ENCODE results near the gene NOS2. TPM values are rescaled to one million over a fixed set of nuclear protein-coding genes. Genes with fewer than 3 reads are reported as not detected.

NOS2 gene
- total RNA-seq, 1 experiment from 2014 or later: 0.35 TPM

- no peak overlapping the region for H4K91ac ChIP-seq (ENCODE audit: insufficient read length, low read depth, low read length)
- Mint-ChIP-seq H3K27me3 (ENCODE audit: low read depth) (no peaks in the 10 kb centered on the region; the same call in 1 of the 2 replicates), H3K4me3 (no peak overlapping the region), H3K4me1 (peaks cover 0 to 11% of the 10 kb centered on the region in 2 experiments; a peak in 2 of 4 replicates), H3K36me3 (ENCODE audit: insufficient read depth in 1 of 3, low read depth in 3 of 3) (peaks cover 0 to 5% (median 0%) of the 10 kb centered on the region in 3 experiments; a peak in 2 of 7 replicates), H3K27ac (0 out of 7 replicates have a peak overlapping the region, but pooled peaks of 1 of the 3 experiments have one; percentile 6), H3K9me3 (peaks cover 0 to 2% of the 10 kb centered on the region in 2 experiments; a peak in 1 of 5 replicates)
- TF ChIP-seq, protein P1, sequence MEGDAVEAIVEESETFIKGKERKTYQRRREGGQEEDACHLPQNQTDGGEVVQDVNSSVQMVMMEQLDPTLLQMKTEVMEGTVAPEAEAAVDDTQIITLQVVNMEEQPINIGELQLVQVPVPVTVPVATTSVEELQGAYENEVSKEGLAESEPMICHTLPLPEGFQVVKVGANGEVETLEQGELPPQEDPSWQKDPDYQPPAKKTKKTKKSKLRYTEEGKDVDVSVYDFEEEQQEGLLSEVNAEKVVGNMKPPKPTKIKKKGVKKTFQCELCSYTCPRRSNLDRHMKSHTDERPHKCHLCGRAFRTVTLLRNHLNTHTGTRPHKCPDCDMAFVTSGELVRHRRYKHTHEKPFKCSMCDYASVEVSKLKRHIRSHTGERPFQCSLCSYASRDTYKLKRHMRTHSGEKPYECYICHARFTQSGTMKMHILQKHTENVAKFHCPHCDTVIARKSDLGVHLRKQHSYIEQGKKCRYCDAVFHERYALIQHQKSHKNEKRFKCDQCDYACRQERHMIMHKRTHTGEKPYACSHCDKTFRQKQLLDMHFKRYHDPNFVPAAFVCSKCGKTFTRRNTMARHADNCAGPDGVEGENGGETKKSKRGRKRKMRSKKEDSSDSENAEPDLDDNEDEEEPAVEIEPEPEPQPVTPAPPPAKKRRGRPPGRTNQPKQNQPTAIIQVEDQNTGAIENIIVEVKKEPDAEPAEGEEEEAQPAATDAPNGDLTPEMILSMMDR (conservative IDR thresholded peaks at IDR 0.05): no peak
- WGBS (ENCODE audit: extremely low coverage, insufficient read length, low lambda C conversion rate): no CpG with 5 or more reads among the region's 19 CpGs
- no peak overlapping the region for H4K8ac ChIP-seq (replicated peaks; ENCODE audit: insufficient read length, low read depth, low read length)
- no peak overlapping the region for H2BK15ac ChIP-seq (ENCODE audit: low read depth, low read length)
- H3K79me2 ChIP-seq (ENCODE audit: insufficient read depth, low read length): no peaks in the 10 kb centered on the region
- peak; percentile 23 for DNase-seq
- H3K4me1 ChIP-seq (ENCODE audit: insufficient read depth, low read length): no peaks in the 10 kb centered on the region
- no peak overlapping the region for H3K14ac ChIP-seq (ENCODE audit: insufficient read depth, low read length)
- no peak overlapping the region for H3K4ac ChIP-seq (ENCODE audit: low read depth, low read length)
- no peak overlapping the region for H3K4me2 ChIP-seq (ENCODE audit: insufficient read depth, insufficient read length, low read length)
- no peak overlapping the region for H3K23ac ChIP-seq (ENCODE audit: insufficient read length, low read depth, low read length)
- no peak overlapping the region for H2BK20ac ChIP-seq (ENCODE audit: low read depth, low read length, poor library complexity, severe bottlenecking)
- no peak overlapping the region for H2AK5ac ChIP-seq (ENCODE audit: insufficient read length, low read length)
- H4K5ac ChIP-seq (ENCODE audit: insufficient read length, low read depth, low read length): no peak overlapping the region
- H3K27me3 ChIP-seq (ENCODE audit: insufficient read depth, low read length): no peaks in the 10 kb centered on the region
- H2AFZ ChIP-seq (ENCODE audit: low read length): no peak overlapping the region
- no peak overlapping the region for H3K18ac ChIP-seq (ENCODE audit: insufficient read length, low read depth, low read length)
- H3K9ac ChIP-seq (ENCODE audit: extremely low read depth, insufficient read length, low read length): no peak overlapping the region
- no peaks in the 10 kb centered on the region for H3K9me3 ChIP-seq (ENCODE audit: control insufficient read depth, low read depth, low read length)
- H3K79me1 ChIP-seq (ENCODE audit: insufficient read depth, low read depth, low read length, poor library complexity, severe bottlenecking): no peaks in the 10 kb centered on the region
- no peak overlapping the region for H2BK12ac ChIP-seq (ENCODE audit: insufficient read length, low read depth, low read length)
- H3K56ac ChIP-seq (ENCODE audit: insufficient read length, low read depth, low read length): no peak overlapping the region
- H3K27ac ChIP-seq (ENCODE audit: insufficient read length, low read depth, low read length): no peak overlapping the region
- no peak overlapping the region for H2BK5ac ChIP-seq (ENCODE audit: insufficient read length, low read length)
- H3K23me2 ChIP-seq (ENCODE audit: insufficient read length, low read depth, low read length, poor library complexity, severe bottlenecking): no peaks in the 10 kb centered on the region
- no peak overlapping the region for H2BK120ac ChIP-seq (ENCODE audit: low read depth, low read length, poor library complexity, severe bottlenecking)
- H3T11ph ChIP-seq (ENCODE audit: low read length): no peak overlapping the region
- no peaks in the 10 kb centered on the region for H4K20me1 ChIP-seq (ENCODE audit: control insufficient read depth, insufficient read depth, insufficient read length)
Observed at GRCh38 chr17:27751622-27752490, 48.5 kb downstream of the NOS2 start.

All from H9 (cell line).